Renal cortical epithelial cell (primary cell): ENCODE measurements around the gene RIPOR3. TPM values are rescaled to one million over a fixed set of nuclear protein-coding genes. Genes with fewer than 3 reads are reported as not detected.
"Not testable (repeated sequence)": the region's sequence is repeated elsewhere in the genome, so short reads cannot be mapped to it uniquely, and the experiment has no call there.

Experiments used
- DNase-seq: peaks from one replicate; pipeline ENCODE4 v3.0.0-alpha.2; 2011; ENCODE audit warnings: low read depth
- total RNA-seq: library from RNA; depleted of rRNA; stranded (reverse); fragments of >200 nt; gene quantifications from 2 replicates; pipeline ENCODE4 v1.2.3, GENCODE V29; 2014

The RIPOR3 gene
- total RNA-seq, 1 donor from 2014 or later = 0.65 TPM

DNA sequence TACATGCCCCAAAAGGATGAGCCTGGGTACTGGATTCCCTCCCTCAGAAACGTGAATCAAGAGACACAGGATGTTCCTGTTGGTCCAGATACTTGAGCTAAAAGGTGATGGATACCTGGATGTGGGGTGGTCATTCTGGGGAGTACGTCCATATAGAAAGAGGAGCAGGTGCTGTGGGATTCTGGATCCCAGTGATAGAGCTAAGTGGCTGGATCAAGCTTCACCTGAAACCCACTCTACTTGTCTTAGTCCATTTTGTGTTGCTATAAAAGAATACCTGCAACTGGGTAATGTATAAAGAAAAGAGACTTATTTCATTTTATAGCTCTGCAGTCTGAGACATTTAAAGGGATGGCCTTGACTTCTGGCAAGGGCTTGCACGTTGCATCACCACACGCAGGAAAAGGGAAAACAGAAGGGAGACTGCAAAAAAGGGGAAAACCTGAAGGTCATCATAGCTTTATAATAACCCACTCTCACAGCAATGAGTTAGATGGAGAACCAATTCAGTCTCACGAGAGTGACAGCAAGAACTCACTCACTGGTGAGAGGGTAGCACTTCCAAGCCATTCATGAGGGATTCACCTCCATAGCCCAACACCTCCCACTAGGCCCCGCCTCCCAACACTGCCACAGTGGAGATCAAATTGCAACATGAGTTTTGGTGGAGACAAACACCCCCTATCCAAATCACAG, 31.2 kb downstream of the RIPOR3 start:
- no peak for DNase-seq

- DNase-seq = no peak
Measured at GRCh38 chr20:50658804-50659380, 32.5 kb downstream of the RIPOR3 start.

DNA sequence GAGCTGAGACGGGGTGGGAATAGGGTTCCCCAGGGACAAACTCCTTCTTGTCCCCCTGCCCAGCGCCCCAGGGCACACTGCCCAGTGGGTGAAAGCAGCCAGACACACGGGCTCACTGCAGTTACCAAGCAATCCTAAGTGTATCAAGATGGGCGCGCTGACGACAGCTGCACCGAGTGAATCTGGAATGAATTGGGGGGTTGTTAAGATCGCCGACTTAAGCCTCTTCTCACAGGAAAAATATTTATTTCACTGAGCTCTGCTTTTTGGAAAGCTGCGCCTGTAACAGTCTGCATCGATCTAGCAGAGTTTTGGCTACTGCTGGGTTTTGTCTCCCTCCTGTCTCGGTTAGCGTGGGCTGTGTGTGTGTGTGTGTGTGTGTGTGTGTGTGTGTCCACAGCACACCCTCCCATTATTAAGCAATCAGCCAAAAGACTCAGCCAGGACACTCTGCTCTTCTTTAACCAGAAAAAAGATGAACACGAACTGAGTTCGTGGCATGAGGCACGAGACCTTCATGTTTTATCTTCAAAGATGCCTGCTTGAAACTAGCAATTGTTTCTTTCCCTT, 35.9 kb downstream of the RIPOR3 start:
- DNase-seq = no peak

- no peak for DNase-seq
Measured at GRCh38 chr20:50654904-50655303, 36.4 kb downstream of the RIPOR3 start.

GRCh38 chr20:50652702-50653294, 38.5 kb downstream of the RIPOR3 start:
- no peak for DNase-seq

- DNase-seq = no peak
Measured at GRCh38 chr20:50651676-50652075, 39.7 kb downstream of the RIPOR3 start.

DNA sequence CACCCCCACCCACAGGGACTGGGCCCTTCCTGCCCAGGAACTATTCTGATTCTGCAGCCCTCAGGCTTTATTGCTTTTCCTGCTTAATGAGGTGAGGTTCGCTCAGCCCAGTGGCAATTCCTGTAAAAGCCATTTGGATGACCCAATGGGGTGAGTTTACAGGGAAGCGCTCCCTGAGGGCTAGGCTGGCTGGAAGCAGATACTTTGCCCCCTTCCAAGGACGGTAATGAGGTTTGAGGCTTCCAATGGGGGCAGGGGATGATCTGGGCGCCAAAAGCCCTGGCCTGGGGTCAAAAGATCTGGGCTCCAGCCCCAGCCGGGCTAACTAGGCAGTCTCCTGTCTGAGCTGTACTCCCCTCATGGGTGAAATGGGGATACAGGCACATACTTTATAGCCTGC, 41.8 kb downstream of the RIPOR3 start:
- DNase-seq = peak; percentile 80

GRCh38 chr20:50648651-50649050, 42.7 kb downstream of the RIPOR3 start:
- DNase-seq = no peak

GRCh38 chr20:50646483-50646996, 44.8 kb downstream of the RIPOR3 start:
- peak; percentile 70 for DNase-seq

GRCh38 chr20:50645253-50646068, 45.9 kb downstream of the RIPOR3 start:
- DNase-seq = peak; percentile 98

- no peak for DNase-seq
Measured at GRCh38 chr20:50642288-50642803, 49.0 kb downstream of the RIPOR3 start.

DNA sequence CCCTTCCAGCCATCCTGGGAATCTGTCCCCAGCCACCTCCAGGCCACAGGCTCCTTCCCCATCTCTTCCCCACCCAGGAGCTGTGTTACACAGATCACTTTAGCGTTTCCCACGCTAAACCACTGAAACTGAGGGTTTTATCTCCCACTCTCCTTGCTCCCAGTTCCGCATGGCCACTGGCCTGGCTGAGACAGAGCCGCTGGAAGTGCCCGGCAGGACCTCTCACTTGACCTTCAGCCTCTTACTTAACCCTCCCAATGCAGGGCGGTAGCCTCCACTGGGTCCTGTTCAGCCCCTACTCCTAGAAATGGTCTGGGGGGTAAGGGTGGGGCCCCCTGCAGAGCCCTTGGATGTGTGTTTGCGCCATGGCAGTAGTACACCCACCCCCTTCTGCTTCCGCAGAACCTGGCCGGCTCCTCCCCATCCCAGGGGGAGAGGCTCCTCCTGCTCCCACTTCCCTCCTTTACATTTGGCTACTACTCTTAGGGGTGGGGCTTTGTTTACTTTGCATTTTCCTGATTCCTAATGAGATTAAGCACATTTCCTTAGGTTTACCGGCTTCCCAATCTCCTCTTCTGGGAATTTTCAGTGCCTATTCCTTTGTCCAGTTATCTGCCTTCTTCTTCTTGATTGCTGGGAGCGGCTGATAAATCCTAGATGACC, 49.6 kb downstream of the RIPOR3 start:
- DNase-seq = not testable (repeated sequence)

DNA sequence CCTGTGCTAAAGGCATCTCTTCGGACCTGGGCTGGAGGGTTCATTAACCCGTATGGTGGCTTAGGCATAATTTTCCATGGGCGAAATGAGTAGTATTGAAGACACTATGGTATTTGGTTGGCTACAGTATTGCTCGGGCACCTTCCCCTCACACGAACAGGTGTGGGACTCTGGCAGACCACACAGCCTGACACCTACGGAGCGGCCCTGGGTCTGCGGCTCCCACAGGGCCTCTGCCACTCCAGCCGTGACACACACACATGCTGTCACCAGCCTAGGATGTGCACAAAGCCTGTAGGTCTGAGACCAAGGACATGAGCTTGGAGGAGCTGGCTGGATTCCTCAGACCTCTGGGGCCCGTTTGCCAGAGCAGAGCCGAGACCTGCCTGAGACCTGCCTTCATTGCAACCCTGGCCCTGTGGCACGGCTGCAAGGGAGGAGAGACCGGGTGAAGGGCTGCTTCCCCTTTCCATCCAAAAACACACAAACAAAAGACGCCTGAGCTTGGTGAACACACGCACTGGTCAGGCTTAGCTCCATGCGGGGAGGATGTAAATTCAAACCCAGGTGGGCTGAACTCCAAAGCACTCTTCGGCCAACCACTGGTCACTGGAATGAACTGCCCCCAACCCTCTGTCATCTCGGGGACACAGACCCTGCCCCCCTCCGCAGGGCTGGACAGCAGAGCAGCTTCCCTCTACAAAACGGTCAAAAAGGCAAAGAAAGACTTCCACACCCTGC, 51.2 kb downstream of the RIPOR3 start:
- not testable (repeated sequence) for DNase-seq

- peak; percentile 69 for DNase-seq
Measured at GRCh38 chr20:50638015-50638847, 53.1 kb downstream of the RIPOR3 start.

- peak; percentile 50 for DNase-seq
Measured at GRCh38 chr20:50636601-50637540, 54.5 kb downstream of the RIPOR3 start.

- peak; percentile 43 for DNase-seq
Measured at GRCh38 chr20:50635676-50636600, 55.4 kb downstream of the RIPOR3 start.

DNA sequence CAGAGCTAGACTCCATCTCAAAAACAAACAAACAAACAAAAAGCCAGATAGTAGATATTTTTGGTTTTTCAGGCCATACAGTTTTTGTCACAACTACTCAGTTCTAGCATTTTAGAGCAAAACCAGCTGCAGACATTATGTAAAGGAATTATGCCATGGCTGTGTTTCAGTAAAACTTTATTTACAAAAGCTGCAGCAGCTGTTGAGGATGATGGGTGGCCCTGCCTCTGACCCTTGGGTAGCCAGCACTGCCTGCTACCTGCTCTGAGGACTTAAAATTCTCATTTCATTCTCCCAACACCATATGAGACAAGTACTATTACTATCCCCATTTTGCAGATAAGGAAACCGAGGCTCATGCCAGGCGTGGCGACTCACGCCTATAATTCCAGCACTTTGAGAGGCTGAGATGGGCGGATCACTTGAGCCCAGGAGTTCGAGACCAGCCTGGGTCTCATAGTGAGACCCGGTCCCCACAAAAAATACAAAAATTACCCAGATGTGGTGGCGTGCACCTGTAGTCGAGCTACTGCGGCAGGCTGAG, 56.3 kb downstream of the RIPOR3 start:
- DNase-seq = no peak
